HG02943 (cell line): Measurements from ENCODE around the gene RTL1.

ENCODE experiments used
- ATAC-seq: cut with Tn5 transposase; IDR thresholded peaks from one replicate; pipeline ENCODE4 v1.9.1; 2021; ENCODE audit warnings: mild to moderate bottlenecking, low read depth, moderate library complexity; ENCODE audit not compliant: unreplicated experiment

The RTL1 gene

GRCh38 chr14:100882991-100883788 is 20.3 kb downstream of the RTL1 start:
- no peak for ATAC-seq

DNA sequence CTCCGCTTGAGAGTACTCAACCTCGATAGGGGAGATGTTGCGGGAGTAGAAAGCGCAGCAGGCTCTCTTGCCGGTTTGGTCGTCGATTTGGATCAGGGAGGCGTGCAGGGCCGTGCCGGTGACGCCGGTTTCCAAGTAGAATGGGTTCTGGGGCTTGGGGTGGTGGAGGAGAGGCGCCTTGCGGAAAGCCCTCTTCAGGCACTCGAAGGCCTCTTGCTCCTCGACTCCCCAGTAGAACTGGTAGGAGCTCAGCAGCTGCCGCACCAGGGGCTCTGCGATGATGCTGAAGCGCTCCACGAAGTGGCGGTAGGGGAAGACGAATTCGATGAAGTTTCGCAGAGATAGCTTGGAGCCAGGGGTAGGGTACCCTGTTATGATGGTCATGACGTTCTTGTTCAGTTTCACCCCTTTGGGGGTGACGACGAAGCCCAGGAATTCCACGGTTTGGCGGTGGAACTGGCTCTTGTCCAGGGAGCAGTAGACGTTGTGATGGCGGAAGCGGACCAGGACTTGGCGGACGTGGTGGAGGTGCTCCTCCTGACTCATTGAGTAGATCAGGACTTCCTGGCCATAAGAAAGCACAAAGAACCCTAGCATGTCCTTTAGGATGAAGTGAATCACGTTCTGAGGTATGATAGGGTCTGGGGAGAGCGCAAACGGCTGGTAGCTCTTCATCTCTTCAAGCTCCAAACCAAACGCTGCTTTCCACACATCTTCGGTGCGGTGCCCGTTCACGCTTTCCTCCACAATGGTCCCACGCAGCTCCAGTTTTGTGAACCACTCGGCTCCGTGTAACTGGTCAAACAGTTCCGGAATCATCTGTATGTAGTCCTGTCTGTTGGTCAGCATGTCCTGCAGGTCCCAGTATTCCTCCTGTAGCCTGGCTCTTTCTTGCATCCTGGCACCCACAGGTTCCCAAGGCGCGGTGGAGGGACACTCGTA is 21.2 kb downstream of the RTL1 start:
- no peak for ATAC-seq

DNA sequence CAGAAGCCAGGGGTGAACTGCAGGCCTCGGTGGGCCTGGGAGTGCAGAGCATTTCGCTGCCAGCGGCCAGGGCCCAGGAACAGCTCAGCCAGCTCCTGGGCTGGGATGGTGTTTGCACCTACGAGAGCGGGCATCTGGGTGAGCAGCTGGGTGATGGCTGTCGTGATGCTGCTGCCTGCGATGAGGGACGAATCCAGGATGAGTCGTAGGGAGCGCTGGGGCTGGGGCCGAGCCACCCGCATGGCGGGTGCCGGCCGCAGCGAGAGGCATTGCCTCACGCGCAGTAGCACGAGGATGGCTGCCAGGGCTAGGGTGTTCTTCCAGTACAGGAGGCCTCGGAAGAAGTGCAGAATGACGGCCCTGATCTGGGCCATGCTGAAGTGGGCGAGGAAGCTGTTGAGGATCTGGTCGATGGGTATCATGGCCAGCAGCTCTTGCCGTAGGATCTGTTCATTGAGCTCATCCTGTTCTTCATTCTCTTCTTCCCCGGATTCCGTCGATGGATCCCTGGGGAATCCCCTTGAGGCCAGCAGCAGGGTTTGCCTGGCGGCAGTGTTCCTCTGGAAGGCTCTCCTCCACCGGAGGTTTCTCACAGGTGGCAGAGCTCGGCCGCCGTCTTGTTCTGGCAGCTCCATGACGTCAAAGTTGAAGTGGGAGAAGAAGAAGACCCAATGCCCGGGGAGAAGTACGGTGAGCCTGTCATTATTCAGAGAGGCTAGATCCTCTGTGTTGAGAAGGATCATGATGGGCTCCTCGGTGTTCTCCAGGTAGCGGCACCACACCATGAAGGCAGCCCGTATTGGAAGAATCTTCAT is 22.1 kb downstream of the RTL1 start:
- no peak for ATAC-seq

- no peak for ATAC-seq
Measured at GRCh38 chr14:100880271-100881101, 23.0 kb downstream of the RTL1 start.

DNA sequence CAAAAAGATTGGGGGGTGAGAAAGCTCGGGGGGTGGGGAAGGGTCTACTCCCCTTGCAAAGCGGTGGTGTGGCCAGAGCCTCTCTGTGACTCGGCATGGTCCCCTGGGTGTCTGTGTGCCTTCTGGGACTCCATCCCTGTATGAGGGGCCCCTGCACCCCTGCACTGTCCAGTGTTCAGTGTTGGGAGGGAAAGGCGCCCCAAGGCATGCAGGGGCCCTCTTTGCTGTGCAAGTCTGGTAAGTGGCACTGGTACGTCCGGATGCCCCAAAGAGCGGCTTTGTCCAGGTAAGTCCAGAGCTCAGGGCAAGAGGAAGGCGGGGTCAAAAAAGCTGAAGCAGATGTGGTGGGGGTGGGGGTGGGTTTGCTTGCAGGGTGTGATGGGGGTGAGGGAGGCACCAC is 23.7 kb downstream of the RTL1 start:
- ATAC-seq, result no peak

GRCh38 chr14:100879194-100879593 is 24.3 kb downstream of the RTL1 start:
- ATAC-seq, result no peak

DNA sequence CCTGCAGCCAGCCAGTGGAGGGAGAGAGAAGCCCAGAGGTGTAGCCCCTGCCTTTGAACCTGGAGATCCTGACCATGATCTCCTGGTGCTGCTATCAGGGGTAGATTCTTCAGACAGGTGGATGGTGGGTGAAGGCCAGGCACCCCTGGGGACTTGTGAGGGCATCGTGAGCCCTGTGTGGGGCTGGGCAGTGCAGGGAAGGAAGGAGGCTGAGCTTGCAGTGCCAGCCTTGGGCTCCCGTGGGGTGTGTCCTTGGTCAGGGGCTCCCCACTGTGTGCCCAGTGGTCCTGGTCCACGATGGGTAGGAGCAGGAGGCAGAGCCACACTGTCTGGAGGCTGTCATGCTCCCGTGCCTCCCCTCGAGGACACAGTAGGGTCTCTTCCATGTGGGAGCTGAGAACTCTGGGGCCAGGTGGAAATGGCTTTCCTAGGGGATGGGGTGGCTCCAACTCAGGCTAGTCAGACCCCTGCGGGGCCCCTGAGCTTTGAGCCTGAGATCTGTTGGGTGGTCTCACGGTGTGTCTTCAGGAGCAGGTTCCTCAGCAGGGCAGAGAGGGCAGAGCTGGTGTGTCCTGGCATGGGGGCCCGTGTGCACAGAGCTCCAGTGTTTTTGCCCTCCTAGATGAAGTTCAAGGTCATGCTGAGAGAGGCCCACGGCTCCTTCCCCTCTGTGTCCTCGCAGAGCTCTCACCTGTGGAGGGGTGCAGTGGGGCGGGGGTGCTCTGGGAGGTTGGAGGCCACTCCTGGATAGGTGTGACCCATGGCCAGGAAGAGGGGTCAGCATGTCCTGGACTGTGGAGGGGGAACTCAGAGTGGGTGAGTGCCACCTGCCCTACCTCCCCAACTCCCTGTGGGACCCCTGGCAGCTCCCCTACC is 25.0 kb downstream of the RTL1 start:
- no peak for ATAC-seq

- no peak for ATAC-seq
Measured at GRCh38 chr14:100875861-100876590, 27.5 kb downstream of the RTL1 start.

DNA sequence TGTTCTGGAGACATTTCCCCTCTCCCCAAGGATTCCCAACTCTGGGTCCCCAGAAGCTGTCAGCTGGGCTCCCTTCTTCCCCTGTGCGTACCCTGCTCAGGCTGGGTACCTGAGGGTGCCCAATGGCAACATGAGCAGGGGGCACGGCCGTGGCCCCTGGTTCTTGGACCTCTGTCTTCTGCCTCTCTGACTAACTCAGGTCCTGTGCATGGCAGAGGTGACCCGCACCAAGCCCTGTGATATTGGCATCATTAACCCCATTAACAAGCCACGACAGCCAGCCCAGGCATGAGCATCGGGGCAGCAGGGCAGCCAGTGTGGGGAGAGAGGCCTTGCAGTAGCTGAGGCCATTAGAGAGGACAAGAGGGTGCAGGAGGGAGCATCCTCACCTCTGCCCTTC is 28.4 kb downstream of the RTL1 start:
- no peak for ATAC-seq

GRCh38 chr14:100874411-100875091 is 29.0 kb downstream of the RTL1 start:
- ATAC-seq, result no peak

DNA sequence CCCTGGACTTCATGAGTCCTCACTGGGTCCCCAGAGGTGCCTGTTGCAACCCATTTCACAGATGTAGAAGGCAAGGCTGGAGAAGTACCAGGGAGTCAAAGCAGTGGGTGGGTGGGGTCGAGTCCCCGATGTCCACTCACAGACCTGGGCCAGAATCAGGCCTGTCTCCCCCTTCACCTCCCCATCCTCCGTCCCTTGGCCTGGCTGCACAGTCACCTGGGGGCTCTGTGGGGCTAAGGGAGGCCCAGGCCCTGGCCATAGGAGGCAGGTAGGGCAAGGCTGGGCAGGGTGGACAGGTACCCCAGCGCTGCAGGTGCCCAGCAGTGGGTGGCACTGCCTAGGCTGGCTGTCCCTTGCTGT is 29.5 kb downstream of the RTL1 start:
- ATAC-seq, result no peak

DNA sequence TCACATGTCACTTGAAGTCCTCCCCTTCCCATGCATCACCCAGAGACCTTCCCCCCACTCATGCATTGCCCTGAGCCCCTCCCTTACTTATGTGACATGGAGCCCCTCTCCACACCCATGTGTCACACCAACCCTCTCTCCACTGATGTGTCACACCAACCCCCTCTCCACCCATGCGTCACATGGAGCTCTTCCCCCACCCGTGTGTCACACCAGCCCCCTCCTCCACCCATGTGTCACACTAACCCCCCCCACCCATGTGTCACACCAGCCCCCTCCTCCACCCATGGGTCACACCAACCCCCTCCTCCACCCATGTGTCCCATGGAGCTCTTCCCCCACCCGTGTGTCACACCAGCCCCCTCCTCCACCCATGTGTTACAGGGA is 30.4 kb downstream of the RTL1 start:
- no peak for ATAC-seq

DNA sequence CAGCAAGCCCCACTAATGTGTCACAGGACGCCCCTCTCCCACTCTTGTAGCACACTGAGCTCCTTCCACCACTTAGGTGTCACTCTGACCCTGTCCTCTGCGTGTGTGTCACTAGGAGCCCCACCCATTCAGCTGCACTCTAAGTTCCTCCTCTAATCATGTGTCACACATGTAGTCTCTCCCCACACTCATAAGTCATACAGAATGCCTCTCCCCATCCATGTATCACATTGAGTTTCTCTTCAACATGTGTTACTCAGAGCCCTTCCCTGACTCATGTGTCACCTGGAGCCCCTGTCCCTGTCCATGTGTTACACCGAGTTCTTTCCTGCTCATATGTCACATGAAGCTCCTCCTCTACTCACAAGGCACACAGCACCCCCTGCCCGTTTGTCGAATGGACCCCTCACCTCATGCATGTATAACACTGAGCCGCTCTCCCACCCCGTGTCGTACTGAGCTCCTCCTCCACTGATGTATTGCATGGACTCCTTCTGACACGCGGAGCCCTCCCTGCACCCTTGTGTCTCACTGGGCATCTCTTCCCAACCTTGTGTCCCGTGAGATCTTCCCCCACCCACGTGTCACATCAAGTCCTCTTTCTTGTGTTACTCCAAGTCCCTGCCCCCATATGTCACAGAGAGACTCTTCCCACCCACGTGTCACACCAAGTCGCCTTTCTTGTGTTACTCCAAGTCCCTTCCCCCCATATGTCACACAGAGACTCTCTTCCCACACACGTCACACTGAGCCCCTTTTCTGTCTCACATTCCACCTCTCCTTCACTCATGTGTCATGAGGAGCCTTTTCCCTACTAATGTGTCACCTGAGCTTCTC is 31.0 kb downstream of the RTL1 start:
- ATAC-seq, result no peak

DNA sequence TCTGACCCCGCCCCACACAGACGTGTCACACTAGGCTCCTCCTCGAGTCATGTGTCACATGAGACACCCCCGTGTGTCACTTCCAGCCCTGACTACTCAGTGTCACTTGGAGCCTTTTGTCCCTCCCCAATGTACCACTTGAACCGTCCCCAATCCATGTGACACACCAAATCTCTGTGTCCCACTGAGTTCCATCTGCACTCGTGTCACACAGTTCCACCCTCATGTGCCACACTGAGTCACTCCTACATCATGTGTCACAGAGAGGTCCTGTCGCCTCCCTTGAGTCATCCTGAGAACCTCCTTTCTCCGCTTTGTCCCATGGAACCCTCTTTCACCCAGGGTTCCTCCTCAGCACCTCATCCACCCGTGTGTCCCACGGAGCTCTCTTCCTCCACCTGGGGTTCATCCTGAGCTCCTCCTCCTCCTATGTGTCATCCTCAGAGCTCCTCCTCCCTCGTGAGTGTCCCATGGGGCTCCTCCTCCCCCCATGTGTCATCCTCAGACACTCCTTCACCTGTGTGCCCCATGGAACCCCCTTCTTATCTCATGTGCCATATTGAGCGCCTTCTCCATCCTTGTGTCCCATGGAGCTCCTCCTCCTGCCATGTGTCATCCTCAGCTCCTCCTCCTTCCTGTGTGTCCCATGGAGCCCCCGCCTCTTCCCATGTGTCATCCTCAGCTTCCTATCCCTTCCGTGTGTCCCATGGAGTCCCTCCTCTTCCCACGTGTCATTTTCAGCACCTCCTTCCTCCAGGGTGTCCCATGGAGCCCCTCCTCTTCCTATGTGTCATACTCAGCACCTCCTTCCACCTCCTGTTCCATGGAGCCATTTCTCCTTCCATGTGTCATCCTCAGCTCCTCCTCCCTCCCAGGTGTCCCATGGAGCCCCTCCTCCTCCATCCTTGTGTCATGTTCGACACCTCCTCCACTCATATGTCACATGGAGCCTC is 32.0 kb downstream of the RTL1 start:
- ATAC-seq, result no peak

GRCh38 chr14:100868621-100869370 is 34.7 kb downstream of the RTL1 start:
- ATAC-seq, result no peak
